GM18907 (cell line): Measurements from ENCODE around the gene KRTAP5-1.

Source experiments
- ATAC-seq: cut with Tn5 transposase; IDR thresholded peaks from one replicate; pipeline ENCODE4 v1.9.1; 2021; ENCODE audit warnings: mild to moderate bottlenecking, moderate library complexity; ENCODE audit not compliant: unreplicated experiment

KRTAP5-1 gene

GRCh38 chr11:1573077-1573902, 11.8 kb downstream of the KRTAP5-1 start:
- no peak for ATAC-seq

DNA sequence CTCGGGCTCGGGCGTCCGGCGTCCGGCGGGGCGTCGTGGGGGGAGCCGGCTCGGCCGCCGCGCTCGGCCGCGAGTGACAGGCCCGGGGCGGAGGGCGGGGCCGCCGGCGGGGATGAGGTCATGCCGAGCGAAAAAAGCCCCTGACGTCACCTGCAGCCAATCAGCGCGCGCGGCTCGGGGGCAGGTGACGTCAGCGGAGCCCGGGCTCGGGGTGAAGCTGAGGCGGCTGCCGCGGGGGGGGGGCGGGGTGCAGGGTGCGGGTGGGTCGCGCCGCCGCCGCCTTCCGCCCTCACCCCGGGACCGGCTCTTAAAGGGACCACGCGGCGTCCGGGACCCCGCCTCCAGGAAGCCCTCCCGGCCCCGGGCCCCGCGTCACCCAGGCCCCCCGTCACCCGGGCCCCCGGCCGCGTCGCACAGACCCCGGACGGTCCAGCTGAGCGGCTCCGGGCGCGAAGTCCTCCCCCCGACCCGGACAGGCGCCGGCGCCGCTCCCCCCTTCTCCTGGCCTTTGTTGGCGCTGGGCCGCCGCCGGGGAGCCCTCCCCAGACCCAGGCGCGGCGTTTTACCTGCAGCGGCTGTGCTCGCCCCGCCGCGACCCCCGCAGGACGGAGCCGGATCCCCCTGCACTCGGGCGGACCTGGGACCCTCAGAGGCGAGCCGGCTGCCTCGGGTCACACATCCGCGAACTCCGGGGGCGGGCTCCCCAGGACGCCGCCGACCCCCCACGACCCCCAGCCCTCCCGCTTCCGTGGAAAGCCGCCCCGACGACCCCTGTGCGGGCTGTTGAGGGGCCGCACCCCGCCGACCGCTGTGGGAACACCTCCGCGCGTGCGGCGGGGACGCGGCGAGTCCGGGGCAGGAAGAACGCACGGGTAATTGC, 12.6 kb downstream of the KRTAP5-1 start, which contains the start of gene DUSP8:
DUSP8 (minus strand) TSS at position 75 of the 880 bp plus-strand sequence. CDS start 6,445 bp downstream, outside the sequence.
- ATAC-seq, result no peak

GRCh38 chr11:1571760-1572196, 13.3 kb downstream of the KRTAP5-1 start:
- no peak for ATAC-seq

DNA sequence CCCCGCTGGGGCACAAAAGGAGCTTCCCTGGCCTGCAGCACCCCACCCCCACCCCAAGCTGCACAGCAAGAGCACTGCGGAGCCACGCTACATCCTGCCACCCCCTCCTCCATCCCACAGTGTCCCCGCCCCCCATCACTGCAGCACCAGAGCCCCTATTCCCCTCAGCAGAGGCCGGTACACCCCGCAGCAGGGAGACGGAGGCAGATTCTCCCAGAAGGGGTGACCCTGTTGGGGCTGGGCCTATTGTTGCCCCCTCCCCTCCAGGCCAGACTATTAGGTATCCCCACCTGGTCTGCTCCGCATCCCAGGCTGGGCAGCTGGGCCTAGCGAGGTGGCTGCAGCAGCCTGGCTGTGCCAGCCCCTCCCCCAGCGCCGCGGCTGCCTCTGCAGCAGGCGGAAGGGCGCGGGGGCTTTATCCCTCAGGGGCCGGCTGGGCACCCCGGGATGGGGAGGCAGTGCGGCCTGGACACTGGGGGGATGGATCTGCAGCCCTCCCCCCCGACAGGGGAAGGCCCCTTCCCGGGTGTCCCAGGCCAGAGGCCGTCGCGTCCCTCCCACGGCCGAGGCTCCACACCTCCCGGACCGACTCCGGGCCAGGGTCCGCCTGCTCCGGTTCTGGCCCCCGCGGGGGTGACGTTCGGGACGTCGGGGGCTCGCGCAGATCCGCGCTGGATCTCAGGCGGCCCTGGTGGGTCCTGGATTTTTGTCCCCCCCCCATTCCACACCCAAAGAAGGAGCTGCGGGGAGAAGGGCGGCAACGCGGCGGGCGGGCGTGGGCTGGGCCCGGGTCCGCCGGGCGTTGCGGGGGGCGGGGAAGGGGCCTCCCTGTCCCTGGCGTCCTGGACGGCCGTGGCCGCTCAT, 14.0 kb downstream of the KRTAP5-1 start:
- no peak for ATAC-seq

GRCh38 chr11:1570531-1570895, 14.6 kb downstream of the KRTAP5-1 start:
- ATAC-seq, result no peak

DNA sequence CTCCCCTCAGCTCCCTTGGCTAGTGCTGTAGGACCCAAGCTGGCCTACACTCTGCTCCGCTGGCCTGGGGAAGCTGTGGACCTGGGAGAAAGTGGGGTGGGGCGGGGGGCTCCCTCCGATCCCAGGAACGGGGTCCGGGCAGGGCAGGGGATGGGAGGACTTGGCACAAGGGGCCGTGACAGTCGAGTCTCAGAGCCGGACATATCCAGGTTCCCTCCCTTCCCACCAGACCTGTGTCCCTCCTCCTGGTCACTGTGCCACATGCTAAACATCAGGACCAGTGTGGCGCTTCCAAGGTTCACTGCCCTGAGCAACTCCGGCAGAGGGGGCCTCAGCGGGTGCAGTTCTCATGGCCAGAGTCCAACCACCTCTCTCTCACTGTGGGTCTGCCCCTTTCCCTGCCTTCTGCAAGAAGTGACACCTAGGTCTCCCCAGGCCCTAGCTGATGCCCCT, 15.1 kb downstream of the KRTAP5-1 start:
- no peak for ATAC-seq

DNA sequence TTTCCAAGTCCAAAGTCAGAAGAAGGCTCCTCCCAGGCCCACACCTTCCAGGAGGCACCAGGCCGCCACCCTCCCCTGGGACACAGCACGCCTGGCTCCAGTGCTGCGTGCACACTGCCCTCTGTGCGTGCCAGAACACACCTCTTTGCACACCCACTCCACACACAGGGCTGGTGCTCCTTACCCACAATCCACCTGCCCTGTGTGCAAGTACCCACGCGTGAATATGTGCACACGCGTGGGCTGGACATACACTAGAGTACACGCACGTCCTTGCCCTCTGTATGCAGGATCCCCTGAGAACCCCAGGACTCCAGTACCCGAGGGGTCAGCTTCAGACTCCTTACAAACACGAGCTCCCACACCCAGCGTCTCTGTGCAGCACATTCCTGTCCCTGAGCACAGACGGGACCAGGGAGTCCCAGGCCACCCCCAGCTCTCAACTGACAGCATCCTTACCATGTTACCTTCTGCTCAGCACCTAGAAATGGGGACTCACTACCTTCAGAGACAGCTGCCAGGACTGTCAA, 15.8 kb downstream of the KRTAP5-1 start:
- ATAC-seq, result no peak

DNA sequence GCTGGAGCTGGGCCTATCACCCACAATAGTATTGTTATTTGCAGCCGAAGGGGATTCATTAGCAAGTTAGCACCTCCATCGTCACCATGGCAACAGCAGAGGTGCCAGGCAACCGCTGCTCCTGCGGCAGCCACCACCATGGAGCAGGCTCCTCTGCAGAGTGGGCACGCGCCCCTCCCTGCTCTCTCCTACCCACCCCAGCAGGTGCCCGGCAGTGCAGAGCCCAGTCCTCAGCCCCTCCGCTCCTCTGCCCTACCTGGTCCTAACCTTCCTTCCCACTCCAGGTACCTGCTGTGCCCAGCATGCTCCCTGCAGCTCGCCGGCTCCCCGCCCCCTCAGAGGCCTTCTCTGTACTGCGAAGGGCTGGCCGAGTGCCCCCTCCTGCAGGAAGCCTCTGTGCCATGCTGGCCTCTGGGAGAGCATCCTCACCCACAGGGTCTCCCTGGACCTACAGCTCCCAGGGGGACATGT, 16.6 kb downstream of the KRTAP5-1 start:
- ATAC-seq, result no peak

- ATAC-seq, result no peak
These were observed 17.4 kb downstream of the KRTAP5-1 start for GRCh38 chr11:1567721-1568100.

GRCh38 chr11:1567052-1567720, 17.9 kb downstream of the KRTAP5-1 start:
- no peak for ATAC-seq

DNA sequence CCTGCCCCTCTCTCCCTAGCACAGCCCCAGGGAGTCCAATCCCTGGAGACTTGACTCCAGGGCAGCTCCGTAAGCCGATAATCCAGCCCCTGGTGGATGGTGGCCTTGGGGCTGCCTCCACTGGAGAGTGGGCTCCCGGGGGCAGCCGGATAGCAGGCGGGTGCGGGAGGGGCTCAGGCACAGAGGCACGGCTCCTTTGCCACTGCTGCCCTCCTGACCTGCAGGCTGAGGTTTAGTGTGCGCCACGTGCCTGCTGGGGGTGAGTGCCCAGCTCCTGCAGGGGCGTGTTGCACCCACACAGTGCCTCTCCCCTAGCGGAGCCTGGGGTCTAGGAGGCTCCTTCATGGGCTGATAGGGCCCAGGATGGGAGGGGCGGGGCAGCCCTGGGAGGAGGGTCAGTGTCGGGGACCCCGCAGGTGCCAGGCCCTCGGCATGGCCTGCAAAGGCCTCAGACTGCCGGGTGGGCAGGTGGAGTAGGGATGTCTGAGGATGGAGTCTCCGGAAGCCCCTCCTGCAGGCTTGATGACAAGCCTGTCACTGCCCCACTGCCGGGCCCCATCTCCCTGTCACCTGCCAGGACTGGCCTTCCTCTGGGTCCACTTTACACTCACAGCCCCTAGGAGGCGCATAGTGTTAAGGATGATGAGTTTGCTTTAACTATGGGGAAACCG, 18.6 kb downstream of the KRTAP5-1 start:
- no peak for ATAC-seq

DNA sequence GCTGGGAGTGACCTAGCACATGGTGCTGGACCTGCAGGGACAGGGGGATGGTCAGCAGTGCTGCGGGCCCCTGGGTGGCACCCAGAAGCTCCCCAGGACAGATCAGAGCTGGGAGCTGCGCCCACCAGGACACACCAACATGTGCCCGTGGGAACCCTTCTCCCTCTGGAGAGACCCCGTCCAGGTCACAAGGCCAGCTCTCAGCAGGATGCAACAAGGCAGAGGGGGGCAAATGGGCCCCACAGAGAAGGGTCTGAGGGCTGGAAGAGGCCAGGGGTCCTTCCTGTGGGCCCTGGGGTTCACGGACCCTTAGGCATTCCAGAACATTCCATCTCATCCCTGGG, 19.2 kb downstream of the KRTAP5-1 start:
- ATAC-seq, result no peak

DNA sequence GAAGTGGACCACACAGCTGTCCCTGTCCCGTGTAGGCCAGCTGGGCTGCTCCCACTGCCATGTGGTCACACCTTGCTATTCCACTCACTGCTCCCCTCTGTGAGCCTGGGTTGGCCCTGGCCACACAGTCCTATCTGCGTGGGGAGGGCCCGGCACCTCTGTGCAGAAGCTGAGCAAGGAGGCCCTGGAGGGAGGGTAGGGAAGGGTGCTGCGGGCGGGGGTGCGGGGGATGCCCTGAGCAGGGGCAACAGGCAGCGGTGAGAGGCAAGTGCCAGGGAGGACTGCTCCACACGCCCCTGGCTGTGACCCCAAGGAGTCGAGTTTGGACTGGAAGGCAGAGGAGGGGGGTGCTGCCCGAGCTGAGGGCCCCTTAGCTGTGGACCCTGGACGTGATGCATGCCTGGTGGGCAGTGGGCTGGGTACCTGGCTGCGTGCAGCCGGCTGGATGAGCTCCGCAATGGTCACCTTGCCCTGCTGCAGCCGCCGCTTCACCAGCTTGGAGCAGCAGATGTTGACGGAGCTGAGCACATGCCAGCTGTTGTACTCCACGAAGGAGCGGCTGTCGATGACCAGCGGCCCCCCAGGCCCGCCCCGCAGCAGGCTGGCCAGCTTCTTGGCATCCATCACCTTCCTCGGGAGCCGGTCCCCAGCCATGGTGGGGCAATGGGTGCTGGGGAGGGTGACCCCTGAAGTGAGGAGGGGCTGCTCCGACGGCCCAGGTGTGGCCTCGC, 19.7 kb downstream of the KRTAP5-1 start:
- no peak for ATAC-seq

- no peak for ATAC-seq
These were observed 20.4 kb downstream of the KRTAP5-1 start for GRCh38 chr11:1564535-1565172.

- no peak for ATAC-seq
These were observed 21.2 kb downstream of the KRTAP5-1 start for GRCh38 chr11:1563697-1564534.

DNA sequence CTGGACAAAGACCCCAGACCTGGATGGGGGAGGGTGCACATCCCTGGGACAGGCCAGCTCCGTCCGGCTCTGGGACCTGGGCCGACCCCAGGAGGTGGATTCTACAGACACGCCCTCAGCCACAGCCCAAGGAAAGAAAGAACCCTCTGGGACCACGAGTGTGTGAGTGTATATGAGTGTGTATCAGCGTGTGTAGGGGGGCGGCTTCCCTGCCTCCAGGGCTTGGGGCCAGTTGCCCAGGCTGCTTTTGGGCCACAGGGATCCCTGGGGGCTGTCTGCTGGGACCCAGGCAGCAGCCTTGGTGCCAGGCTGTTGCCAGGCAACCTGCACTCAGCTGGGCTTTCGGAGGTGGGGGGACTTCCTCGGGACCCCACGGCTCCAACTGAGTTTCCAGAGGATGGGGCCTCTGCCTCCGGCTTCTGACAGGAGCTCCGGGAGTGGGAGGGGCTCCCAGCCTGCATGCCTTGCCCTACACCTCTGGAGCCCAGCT, 21.9 kb downstream of the KRTAP5-1 start:
- no peak for ATAC-seq

DNA sequence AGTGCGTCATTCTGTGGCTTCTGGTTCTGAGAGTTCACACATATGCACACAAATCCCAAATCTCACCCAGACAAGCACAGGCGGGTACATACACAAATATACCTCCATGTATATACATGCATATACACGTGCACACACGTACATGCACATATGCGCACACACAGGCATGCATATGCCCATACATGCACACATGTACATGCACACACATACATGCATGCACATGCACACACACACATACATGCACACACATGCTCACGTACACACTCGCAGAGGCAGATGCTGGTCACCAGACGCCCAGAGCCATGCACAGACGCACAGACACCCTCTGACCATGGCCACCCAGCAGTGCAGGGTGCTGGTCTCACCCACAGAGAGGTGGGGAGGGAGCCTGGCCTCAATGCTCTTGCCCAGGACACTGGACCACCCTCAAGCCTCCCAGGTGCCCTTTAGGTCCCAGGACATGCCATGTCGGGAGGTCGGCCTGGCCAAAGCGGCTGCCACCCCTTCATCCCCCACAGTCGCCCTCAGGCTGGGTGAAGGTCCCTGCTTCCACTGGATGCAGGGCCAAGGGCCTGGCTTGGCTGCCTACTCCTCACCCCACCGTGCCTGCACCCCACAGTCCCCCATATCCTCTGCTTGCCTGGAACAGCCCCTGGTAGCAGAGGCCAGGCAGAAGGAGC, 22.5 kb downstream of the KRTAP5-1 start:
- no peak for ATAC-seq
